Muscle of leg (tissue), 11 donors: ENCODE measurements around the gene IL13. TPM values are rescaled to one million over a fixed set of nuclear protein-coding genes. Genes with fewer than 3 reads are reported as not detected.
A peak's percentile ranks its signal among the peaks of the same experiment; 100 is the strongest.

Experiments
- DNase-seq: peaks from one replicate; pipeline ENCODE4 v3.0.0; 2013
- H3K27ac ChIP-seq: one replicate; pipeline ENCODE4 v1.5.1; 2013; ENCODE audit warnings: mild to moderate bottlenecking, low read length, control low read depth
- H3K27me3 ChIP-seq: one replicate; pipeline ENCODE4 v1.6.1; 2013; ENCODE audit warnings: low read length; ENCODE audit not compliant: control insufficient read depth, insufficient read depth
- H3K36me3 ChIP-seq: one replicate; pipeline ENCODE4 v1.6.1; 2013; ENCODE audit warnings: low read length; ENCODE audit not compliant: control insufficient read depth, insufficient read depth
- H3K4me1 ChIP-seq: one replicate; pipeline ENCODE4 v1.6.1; 2013; ENCODE audit warnings: low read length; ENCODE audit not compliant: control insufficient read depth, insufficient read depth
- H3K4me3 ChIP-seq: one replicate; pipeline ENCODE4 v1.5.1; 2013; ENCODE audit warnings: low read length, control low read depth
- H3K9me3 ChIP-seq: replicated peaks from 2 replicates; pipeline ENCODE4 v1.6.1; 2013; ENCODE audit warnings: low read depth, low read length; ENCODE audit not compliant: control insufficient read depth
- WGBS: methylation state at CpG from one replicate; pipeline ENCODE4 v1.1.5; 2013; ENCODE audit warnings: missing lambda C conversion rate; ENCODE audit not compliant: insufficient coverage; 5-methylcytosine and 5-hydroxymethylcytosine counted together
- polyA plus RNA-seq, 8 donors: library from polyadenylated mRNA; unstranded; fragments of 120-200 nt; gene quantifications; one replicate each; pipeline versions ENCODE4 v1.2.1 to v1.2.3, GENCODE V29; 2013; ENCODE audit warnings: inconsistent platforms in 1 of 8, low replicate concordance in 1 of 8; ENCODE audit not compliant: insufficient read length in 8 of 8, insufficient read depth in 1 of 8
- total RNA-seq: library from RNA; stranded (reverse); fragments of 120-200 nt; gene quantifications from one replicate; pipeline ENCODE4 v1.2.4, GENCODE V29; 2013

IL13 gene
- total and polyA plus RNA-seq, 9 donors, result 0.17 TPM; not detected in 8

GRCh38 chr5:132653716-132654115, 4.3 kb upstream of the IL13 start:
- WGBS, result 0% methylated on average over 1 of the region's 7 CpGs
- DNase-seq, result peak; percentile 38
- no peaks in the 10 kb centered on the region for H3K9me3 ChIP-seq
- no peaks in the 10 kb centered on the region for H3K36me3 ChIP-seq
- peaks cover 35% of the 10 kb centered on the region for H3K27me3 ChIP-seq
- peaks cover 11% of the 10 kb centered on the region for H3K4me1 ChIP-seq
- H3K4me3 ChIP-seq, result no peak overlapping the region
- no peak overlapping the region for H3K27ac ChIP-seq

DNA sequence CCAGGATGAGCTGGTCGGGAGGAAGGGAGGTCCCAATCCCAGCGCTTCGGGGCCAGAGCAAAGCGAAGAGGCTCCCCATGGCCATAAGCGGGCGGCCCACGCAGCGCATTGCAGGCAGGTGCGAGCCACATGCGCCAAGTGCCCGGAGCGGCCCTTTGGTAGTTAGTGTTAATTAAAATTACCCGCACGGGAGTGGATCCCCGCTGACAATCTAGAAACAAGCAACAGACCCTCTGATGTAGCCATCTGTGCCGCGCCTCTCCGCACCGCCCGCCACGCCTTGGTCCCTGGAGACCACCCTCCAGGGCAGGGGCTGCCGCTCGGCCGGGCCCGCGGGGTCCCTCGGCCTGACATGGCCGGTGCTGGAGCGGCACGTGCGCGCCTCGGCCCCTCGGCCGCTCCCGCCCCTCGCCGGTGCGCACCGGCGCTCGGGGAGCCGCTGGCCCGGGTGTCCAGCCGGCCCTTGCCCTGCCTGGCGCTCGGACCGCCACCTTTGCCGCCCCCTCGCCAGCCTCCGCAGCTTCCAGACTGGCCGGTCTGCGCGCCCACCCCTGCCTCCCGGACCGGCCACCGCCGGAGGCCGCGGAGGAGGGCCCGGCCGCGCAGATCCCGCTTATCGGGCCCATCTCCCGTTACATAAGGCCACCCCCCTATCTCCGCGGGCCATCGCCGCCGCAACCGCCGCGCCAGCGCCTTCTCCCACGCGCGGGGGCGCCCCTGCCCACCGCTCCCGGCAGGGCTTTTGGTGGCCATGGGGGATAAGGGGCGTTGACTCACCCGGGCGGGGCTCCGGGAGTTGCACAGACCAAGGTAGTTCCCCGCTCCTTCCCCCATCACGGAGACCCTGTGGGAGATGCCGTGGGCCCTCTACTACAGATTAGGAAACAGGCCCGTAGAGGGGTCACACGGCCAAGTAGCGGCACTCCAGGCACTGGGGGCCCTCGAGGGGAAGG, 1.9 kb upstream of the IL13 start:
- H3K27ac ChIP-seq, result no peak overlapping the region
- peaks cover 11% of the 10 kb centered on the region for H3K4me1 ChIP-seq
- H3K36me3 ChIP-seq, result no peaks in the 10 kb centered on the region
- no peaks in the 10 kb centered on the region for H3K9me3 ChIP-seq
- WGBS, result under 1% methylated on average over 67 of the region's 92 CpGs
- peak; percentile 28 for DNase-seq
- H3K4me3 ChIP-seq, result peak overlapping the region; percentile 13
- H3K27me3 ChIP-seq, result peaks cover 35% of the 10 kb centered on the region

DNA sequence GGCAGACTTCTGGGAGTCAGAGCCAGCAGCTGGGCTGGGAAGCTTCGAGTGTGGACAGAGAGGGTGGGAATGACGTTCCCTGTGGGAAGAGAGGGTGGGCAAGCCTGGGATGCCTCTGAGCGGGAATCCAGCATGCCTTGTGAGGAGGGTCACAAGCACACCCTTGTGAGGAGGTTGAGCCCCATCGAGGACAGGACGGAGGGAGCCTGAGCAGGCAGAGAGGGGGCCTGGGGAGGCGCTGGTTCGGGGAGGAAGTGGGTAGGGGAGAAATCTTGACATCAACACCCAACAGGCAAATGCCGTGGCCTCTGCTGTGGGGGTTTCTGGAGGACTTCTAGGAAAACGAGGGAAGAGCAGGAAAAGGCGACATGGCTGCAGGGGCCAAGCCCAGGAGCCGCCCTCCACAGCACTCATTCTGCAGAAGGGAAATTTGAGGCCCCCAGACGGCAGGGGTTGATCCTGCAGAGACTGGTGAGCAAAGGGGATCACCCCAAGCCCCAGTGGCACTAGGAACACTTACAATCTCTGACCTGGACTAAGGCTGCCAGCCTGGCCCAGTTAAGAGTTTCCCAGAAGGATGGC, 1.1 kb upstream of the IL13 start:
- no peak for DNase-seq
- Histone ChIP-seq H3K36me3 (no peaks in the 10 kb centered on the region), H3K4me3 (peak overlapping the region; percentile 13), H3K27ac (no peak overlapping the region), H3K27me3 (peaks cover 35% of the 10 kb centered on the region), H3K9me3 (no peaks in the 10 kb centered on the region), H3K4me1 (peaks cover 11% of the 10 kb centered on the region)
- 47% methylated on average over 5 of the region's 12 CpGs for WGBS

DNA sequence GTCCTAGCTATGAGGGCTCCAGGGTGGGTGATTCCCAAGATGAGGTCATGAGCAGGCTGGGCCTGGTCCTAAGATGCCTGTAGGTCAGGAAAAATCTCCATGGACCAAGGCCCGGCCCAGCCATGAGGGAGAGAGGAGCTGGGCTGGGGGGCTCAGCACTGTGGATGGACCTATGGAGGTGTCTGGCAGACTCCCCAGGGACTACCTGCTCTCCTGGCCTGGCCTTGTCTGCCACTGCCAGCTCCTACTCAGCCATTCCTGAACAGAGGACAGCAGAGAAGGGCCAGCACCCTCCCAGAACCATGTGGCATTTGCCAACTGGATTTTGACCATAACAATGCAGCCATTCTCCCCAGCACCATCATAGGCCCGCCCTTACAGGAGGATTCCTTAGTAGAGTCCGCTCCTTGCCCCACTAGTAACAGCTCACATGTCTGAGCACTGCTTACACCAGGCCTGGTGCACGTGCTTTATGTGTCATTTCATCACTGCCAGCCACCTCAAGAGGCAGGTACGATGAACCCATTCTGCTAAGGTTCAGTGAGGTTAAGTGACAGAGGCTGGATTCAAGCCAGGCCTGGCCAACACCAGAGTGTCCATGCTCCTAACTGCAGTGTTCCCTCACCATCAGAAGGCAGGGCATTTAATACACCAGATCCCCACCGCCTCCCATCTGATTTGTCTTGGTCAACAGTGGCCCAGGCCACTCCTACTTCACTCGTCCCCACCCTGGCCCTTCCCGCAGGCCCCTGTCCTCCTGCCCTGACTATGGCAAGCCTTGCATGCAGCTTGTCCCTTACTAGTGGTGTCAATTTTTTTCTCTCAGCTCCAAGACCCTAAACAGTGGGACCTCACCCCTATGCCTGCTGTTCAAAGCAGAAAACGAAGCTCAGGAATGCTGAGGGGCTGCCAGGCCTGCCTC, 669 bp downstream of the IL13 start:
- no peak for DNase-seq
- H3K4me1 ChIP-seq, result peaks cover 15% of the 10 kb centered on the region
- H3K9me3 ChIP-seq, result no peaks in the 10 kb centered on the region
- no peak overlapping the region for H3K27ac ChIP-seq
- H3K36me3 ChIP-seq, result no peaks in the 10 kb centered on the region
- peaks cover 34% of the 10 kb centered on the region for H3K27me3 ChIP-seq
- WGBS, result 86% methylated on average over 8 of the region's 9 CpGs
- H3K4me3 ChIP-seq, result no peak overlapping the region

DNA sequence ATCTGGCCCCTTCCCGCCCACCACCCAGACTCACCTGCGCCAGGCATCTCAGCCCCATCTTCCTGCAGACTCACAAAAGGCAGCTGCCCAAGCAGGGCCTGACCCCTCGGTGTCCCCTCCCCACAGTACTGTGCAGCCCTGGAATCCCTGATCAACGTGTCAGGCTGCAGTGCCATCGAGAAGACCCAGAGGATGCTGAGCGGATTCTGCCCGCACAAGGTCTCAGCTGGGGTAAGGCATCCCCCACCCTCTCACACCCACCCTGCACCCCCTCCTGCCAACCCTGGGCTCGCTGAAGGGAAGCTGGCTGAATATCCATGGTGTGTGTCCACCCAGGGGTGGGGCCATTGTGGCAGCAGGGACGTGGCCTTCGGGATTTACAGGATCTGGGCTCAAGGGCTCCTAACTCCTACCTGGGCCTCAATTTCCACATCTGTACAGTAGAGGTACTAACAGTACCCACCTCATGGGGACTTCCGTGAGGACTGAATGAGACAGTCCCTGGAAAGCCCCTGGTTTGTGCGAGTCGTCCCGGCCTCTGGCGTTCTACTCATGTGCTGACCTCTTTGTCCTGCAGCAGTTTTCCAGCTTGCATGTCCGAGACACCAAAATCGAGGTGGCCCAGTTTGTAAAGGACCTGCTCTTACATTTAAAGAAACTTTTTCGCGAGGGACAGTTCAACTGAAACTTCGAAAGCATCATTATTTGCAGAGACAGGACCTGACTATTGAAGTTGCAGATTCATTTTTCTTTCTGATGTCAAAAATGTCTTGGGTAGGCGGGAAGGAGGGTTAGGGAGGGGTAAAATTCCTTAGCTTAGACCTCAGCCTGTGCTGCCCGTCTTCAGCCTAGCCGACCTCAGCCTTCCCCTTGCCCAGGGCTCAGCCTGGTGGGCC, 1.9 kb downstream of the IL13 start:
- Histone ChIP-seq H3K36me3 (no peaks in the 10 kb centered on the region), H3K27me3 (peaks cover 26% of the 10 kb centered on the region), H3K4me1 (peaks cover 17% of the 10 kb centered on the region), H3K27ac (no peak overlapping the region), H3K4me3 (no peak overlapping the region), H3K9me3 (no peaks in the 10 kb centered on the region)
- 87% methylated on average over 18 of the region's 23 CpGs for WGBS
- DNase-seq, result no peak

- H3K4me1 ChIP-seq, result peaks cover 12% of the 10 kb centered on the region
- H3K36me3 ChIP-seq, result no peaks in the 10 kb centered on the region
- no peaks in the 10 kb centered on the region for H3K9me3 ChIP-seq
- no peak for DNase-seq
- no peak overlapping the region for H3K27ac ChIP-seq
- H3K27me3 ChIP-seq, result peaks cover 16% of the 10 kb centered on the region
- 84% methylated on average over 8 of the region's 12 CpGs for WGBS
- no peak overlapping the region for H3K4me3 ChIP-seq
Observed at GRCh38 chr5:132661231-132662003, 3.4 kb downstream of the IL13 start.

DNA sequence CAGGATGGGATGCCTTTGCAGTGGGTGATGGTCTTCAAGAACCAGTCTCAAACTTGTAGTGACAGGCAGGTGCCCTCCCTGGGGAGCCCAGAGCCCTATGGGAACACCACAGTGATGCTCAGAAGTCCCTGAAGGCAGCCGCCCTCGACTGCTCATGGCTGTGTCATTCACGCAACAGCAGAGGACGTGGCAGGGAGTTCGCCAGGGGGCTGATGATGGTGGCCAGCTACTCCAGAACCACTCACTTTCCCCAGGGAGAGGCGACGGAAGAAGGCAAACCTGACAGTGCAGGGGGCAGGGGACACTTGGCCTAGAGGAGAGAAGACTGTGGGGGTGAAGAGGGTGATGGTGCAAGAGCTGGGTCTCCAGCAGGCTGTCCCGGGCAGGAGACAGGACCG, 4.0 kb downstream of the IL13 start:
- peaks cover 7% of the 10 kb centered on the region for H3K4me1 ChIP-seq
- H3K9me3 ChIP-seq, result no peaks in the 10 kb centered on the region
- H3K27me3 ChIP-seq, result peaks cover 10% of the 10 kb centered on the region
- no peak for DNase-seq
- H3K4me3 ChIP-seq, result no peak overlapping the region
- H3K27ac ChIP-seq, result no peak overlapping the region
- WGBS, result 90% methylated on average over 3 of the region's 9 CpGs
- no peaks in the 10 kb centered on the region for H3K36me3 ChIP-seq

GRCh38 chr5:132662925-132663770, 5.2 kb downstream of the IL13 start:
- H3K4me3 ChIP-seq, result no peak overlapping the region
- H3K4me1 ChIP-seq, result peaks cover 7% of the 10 kb centered on the region
- H3K36me3 ChIP-seq, result no peaks in the 10 kb centered on the region
- H3K27ac ChIP-seq, result no peak overlapping the region
- DNase-seq, result no peak
- WGBS, result 59% methylated on average over 21 of the region's 25 CpGs
- peaks cover 3% of the 10 kb centered on the region for H3K27me3 ChIP-seq
- H3K9me3 ChIP-seq, result no peaks in the 10 kb centered on the region
